ENCODE data around the gene LTBP1.

The LTBP1 gene

GRCh38 chr2:33284287-33284686, 337.5 kb downstream of the LTBP1 start:
- TF ChIP-seq CTCF (IDR thresholded peaks at IDR 0.05; ENCODE audit: insufficient read depth, low read length) (no peak), REST (IDR thresholded peaks at IDR 0.05; ENCODE audit: insufficient replicate concordance, low read depth) (no peak), GABPA (IDR thresholded peaks at IDR 0.05; ENCODE audit: low read depth) (no peak), SPI1 (IDR thresholded peaks at IDR 0.05; ENCODE audit: borderline replicate concordance, low read depth) (no peak), POLR2AphosphoS5 (IDR thresholded peaks at IDR 0.05; ENCODE audit: low read depth) (no peak)
- H3K4me3 ChIP-seq (replicated peaks; ENCODE audit: insufficient read depth, low read length), result no peak overlapping the region
- DNase-seq (ENCODE audit: low read depth in 1 of 2, low spot score in 1 of 2), result no peak
- no peaks in the 10 kb centered on the region for H3K27me3 ChIP-seq (ENCODE audit: insufficient read depth, poor library complexity, severe bottlenecking)
- H3K27ac ChIP-seq (replicated peaks), result no peak overlapping the region

GRCh38 chr2:33287507-33288005, 340.8 kb downstream of the LTBP1 start:
- Histone ChIP-seq H3K4me3 (replicated peaks; ENCODE audit: insufficient read depth, low read length) (no peak overlapping the region), H3K27me3 (ENCODE audit: insufficient read depth, poor library complexity, severe bottlenecking) (no peaks in the 10 kb centered on the region), H3K27ac (replicated peaks) (no peak overlapping the region)
- no peak for TF ChIP-seq REST (IDR thresholded peaks at IDR 0.05; ENCODE audit: insufficient replicate concordance, low read depth)
- no peak for TF ChIP-seq CTCF (IDR thresholded peaks at IDR 0.05; ENCODE audit: insufficient read depth, low read length)
- no peak for TF ChIP-seq POLR2AphosphoS5 (IDR thresholded peaks at IDR 0.05; ENCODE audit: low read depth)
- no peak for DNase-seq (ENCODE audit: low read depth in 1 of 2, low spot score in 1 of 2)

GRCh38 chr2:33288011-33288410, 341.3 kb downstream of the LTBP1 start:
- H3K4me3 ChIP-seq (replicated peaks; ENCODE audit: insufficient read depth, low read length), result no peak overlapping the region
- DNase-seq (ENCODE audit: low read depth in 1 of 2, low spot score in 1 of 2), result no peak
- H3K27me3 ChIP-seq (ENCODE audit: insufficient read depth, poor library complexity, severe bottlenecking), result no peaks in the 10 kb centered on the region
- no peak for TF ChIP-seq REST (IDR thresholded peaks at IDR 0.05; ENCODE audit: insufficient replicate concordance, low read depth)
- no peak for TF ChIP-seq POLR2AphosphoS5 (IDR thresholded peaks at IDR 0.05; ENCODE audit: low read depth)
- TF ChIP-seq GABPA (IDR thresholded peaks at IDR 0.05; ENCODE audit: low read depth), result no peak
- no peak for TF ChIP-seq CTCF (IDR thresholded peaks at IDR 0.05; ENCODE audit: insufficient read depth, low read length)
- no peak for TF ChIP-seq SPI1 (IDR thresholded peaks at IDR 0.05; ENCODE audit: borderline replicate concordance, low read depth)
- H3K27ac ChIP-seq (replicated peaks), result no peak overlapping the region

Data from HL-60 (cell line).